Kidney (tissue), 14 donors: ENCODE measurements around the gene TIAL1. TPM values are rescaled to one million over a fixed set of nuclear protein-coding genes. Genes with fewer than 3 reads are reported as not detected.
A peak's percentile ranks its signal among the peaks of the same experiment; 100 is the strongest.

Source experiments
- DNase-seq, 5 donors: peaks; one replicate each; pipeline ENCODE4 v3.0.0-alpha.2; 2013 to 2020
- FAIRE-seq: peaks from 2 replicates; lab custom pipeline; 2012; peaks lifted over from hg19 to GRCh38; lab: Jason Lieb, UNC
- H3K27ac ChIP-seq, 2 donors: one replicate each; pipeline ENCODE4 v1.7.0; 2013; ENCODE audit warnings: low read depth in 2 of 2, low read length in 2 of 2, inconsistent platforms in 1 of 2
- H3K27me3 ChIP-seq: one replicate; pipeline ENCODE4 v1.7.1; 2013; ENCODE audit warnings: low read length, inconsistent platforms; ENCODE audit not compliant: control insufficient read depth, insufficient read depth
- H3K36me3 ChIP-seq, 3 donors: one replicate each; pipeline versions ENCODE4 v1.7.0 to v1.7.1; 2013; ENCODE audit warnings: low read length in 3 of 3, control low read depth in 1 of 3, inconsistent platforms in 1 of 3; ENCODE audit not compliant: insufficient read depth in 3 of 3, control insufficient read depth in 2 of 3
- H3K4me1 ChIP-seq, 3 donors: one replicate each; pipeline versions ENCODE4 v1.7.0 to v1.7.1; 2013; ENCODE audit warnings: low read length in 3 of 3, inconsistent platforms in 1 of 3, low read depth in 1 of 3; ENCODE audit not compliant: control insufficient read depth in 2 of 3, insufficient read depth in 2 of 3
- H3K4me3 ChIP-seq, 3 donors: one replicate each; pipeline versions ENCODE4 v1.7.0 to v1.8.1; 2013; ENCODE audit warnings: low read length in 3 of 3, control low read depth in 1 of 3, inconsistent platforms in 1 of 3
- H3K9ac ChIP-seq, 3 donors: one replicate each; pipeline versions ENCODE4 v1.7.0 to v1.7.1; 2013; ENCODE audit warnings: low read length in 3 of 3, control low read depth in 1 of 3, inconsistent platforms in 1 of 3
- H3K9me3 ChIP-seq, 3 donors: one replicate each; pipeline versions ENCODE4 v1.7.0 to v1.7.1; 2013; ENCODE audit warnings: low read length in 3 of 3, control low read depth in 1 of 3, inconsistent platforms in 1 of 3; ENCODE audit not compliant: control insufficient read depth in 2 of 3, insufficient read depth in 1 of 3
- CTCF ChIP-seq: IDR thresholded peaks from 3 replicates; pipeline ENCODE4 v1.5.1; 2012; ENCODE audit warnings: mild to moderate bottlenecking, moderate library complexity, borderline replicate concordance; ENCODE audit not compliant: insufficient read depth; ENCODE audit errors: extremely low read depth
- intact Hi-C: fragments of 100-400 bp; cut with DNase I; formaldehyde crosslinking; loops from one replicate; pipeline ENCODE4 v1.11.1; 2022
- polyA plus RNA-seq: library from polyadenylated mRNA; stranded (reverse); fragments of 350-450 nt; fragmentation: Illumina TruSeq; extraction: RNeasy Lipid Tissue Mini Kit (QIAGEN cat#74804); gene quantifications from one replicate; pipeline ENCODE4 v1.2.3, GENCODE V29; 2014; ENCODE audit warnings: low read depth, low replicate concordance; ENCODE audit not compliant: insufficient read depth
- total RNA-seq: library from RNA; stranded (reverse); fragmentation: NEBNext Ultra II Directional; extraction: Animal tissue kit (Norgen Biotek cat#: 25700); gene quantifications from one replicate; pipeline ENCODE4 v1.2.1, GENCODE V29; 2021
- donor health status: control.
- donor health status: control.
- donor health status: control.
- donor health status: control.
- donor health status: control.
- donor health status: DM: yes; HTN: yes; CAD: no.
- donor health status: Normal renal cell carcinoma (clear cell type).

Gene TIAL1
- total and polyA plus RNA-seq, 2 donors from 2014 or later: 46.7 to 88.8 TPM

- Histone ChIP-seq H3K27me3 (no peaks in the 10 kb centered on the region), H3K9ac (no peak overlapping the region), H3K4me1 (peaks cover 0 to 6% (median 0%) of the 10 kb centered on the region in 3 donors), H3K36me3 (no peaks in the 10 kb centered on the region), H3K9me3 (no peaks in the 10 kb centered on the region), H3K4me3 (no peak overlapping the region), H3K27ac (no peak overlapping the region)
- DNase-seq (no peak), FAIRE-seq (no peak)
- no peak for TF ChIP-seq CTCF
- intact Hi-C loops: no loop called here
Observed at GRCh38 chr10:119637631-119638030, 40.9 kb upstream of the TIAL1 start.

DNA sequence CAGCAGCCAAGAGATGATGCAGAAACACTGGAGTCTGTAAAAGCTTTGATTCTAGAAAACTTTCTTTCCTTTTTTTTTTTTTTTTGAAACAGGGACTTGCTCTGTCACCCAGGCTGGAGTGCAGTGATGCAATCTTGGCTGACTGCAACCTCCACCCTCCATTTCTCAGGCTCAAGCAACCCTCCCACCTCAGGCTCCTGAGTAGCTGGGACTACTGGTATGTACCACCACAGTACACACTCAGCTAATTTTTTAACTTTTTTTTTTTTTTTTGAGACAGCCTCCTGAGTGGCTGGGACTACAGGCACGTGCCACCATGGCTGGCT, 37.4 kb upstream of the TIAL1 start:
- Histone ChIP-seq H3K9ac (no peak overlapping the region), H3K27ac (peak overlapping the region; percentile 26 to 33), H3K4me3 (no peak overlapping the region), H3K27me3 (no peaks in the 10 kb centered on the region), H3K4me1 (no peaks in the 10 kb centered on the region), H3K9me3 (no peaks in the 10 kb centered on the region), H3K36me3 (no peaks in the 10 kb centered on the region)
- no peak for TF ChIP-seq CTCF
- intact Hi-C loops: no loop called here
- FAIRE-seq (no peak), DNase-seq (peak in 1 of 5 donors; percentile 22)

DNA sequence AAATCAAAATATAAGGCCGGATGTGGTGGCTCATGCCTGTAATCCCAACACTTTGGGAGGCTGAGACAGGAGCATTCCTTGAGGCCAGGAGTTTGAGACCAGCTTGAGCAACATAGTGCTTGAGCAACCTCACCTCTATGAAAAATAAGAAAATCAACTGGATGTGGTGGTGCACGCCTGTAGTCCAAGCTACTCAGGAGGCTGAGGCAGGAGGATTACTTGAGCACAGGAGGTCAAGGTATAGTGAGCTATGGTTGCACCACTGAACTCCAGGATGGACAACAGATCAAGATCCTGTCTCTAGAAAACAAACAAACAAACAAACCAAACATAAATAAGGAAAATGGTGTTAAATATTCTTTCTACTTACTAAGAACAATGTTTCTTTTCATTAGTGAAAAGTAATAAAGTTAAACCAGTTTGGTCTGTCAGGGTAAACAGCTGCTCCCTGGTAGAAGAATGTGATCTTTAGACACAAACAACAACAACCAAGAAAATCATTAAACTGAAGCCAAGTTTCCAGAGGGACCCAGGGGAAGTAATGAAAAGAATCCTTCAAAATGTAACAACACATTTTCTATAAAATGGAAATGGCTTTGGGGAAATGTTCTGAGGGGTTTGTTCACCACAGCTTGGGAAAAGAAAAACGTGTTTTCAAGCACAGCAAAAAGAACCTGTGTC, 36.9 kb upstream of the TIAL1 start:
- intact Hi-C loops: no loop called here
- TF ChIP-seq CTCF: no peak
- Histone ChIP-seq H3K4me1 (no peaks in the 10 kb centered on the region), H3K4me3 (no peak overlapping the region), H3K9ac (no peak overlapping the region), H3K27me3 (no peaks in the 10 kb centered on the region), H3K36me3 (no peaks in the 10 kb centered on the region), H3K27ac (peak overlapping the region; percentile 33 to 80), H3K9me3 (no peaks in the 10 kb centered on the region)
- FAIRE-seq (no peak), DNase-seq (peak in 1 of 5 donors; percentile 70)

GRCh38 chr10:119630300-119630699, 33.5 kb upstream of the TIAL1 start:
- Histone ChIP-seq H3K4me1 (no peaks in the 10 kb centered on the region), H3K36me3 (no peaks in the 10 kb centered on the region), H3K27me3 (no peaks in the 10 kb centered on the region), H3K27ac (no peak overlapping the region), H3K9me3 (no peaks in the 10 kb centered on the region), H3K4me3 (no peak overlapping the region), H3K9ac (no peak overlapping the region)
- no peak for FAIRE-seq
- no peak for TF ChIP-seq CTCF
- DNase-seq: no peak
- intact Hi-C loops: no loop called here
